Cerebellar nuclear complex (tissue), 1 donor: ENCODE measurements around the gene ULK1.

Experiments
- DNase-seq, 2 experiments: peaks; one replicate each; lab custom pipeline; 2025; lab: John Stamatoyannopoulos, UW

ULK1 gene

GRCh38 chr12:131920157-131920508 lies 25.7 kb downstream of the ULK1 start:
- DNase-seq = no peak

GRCh38 chr12:131920902-131921840 lies 26.7 kb downstream of the ULK1 start:
- DNase-seq = no peak

DNA sequence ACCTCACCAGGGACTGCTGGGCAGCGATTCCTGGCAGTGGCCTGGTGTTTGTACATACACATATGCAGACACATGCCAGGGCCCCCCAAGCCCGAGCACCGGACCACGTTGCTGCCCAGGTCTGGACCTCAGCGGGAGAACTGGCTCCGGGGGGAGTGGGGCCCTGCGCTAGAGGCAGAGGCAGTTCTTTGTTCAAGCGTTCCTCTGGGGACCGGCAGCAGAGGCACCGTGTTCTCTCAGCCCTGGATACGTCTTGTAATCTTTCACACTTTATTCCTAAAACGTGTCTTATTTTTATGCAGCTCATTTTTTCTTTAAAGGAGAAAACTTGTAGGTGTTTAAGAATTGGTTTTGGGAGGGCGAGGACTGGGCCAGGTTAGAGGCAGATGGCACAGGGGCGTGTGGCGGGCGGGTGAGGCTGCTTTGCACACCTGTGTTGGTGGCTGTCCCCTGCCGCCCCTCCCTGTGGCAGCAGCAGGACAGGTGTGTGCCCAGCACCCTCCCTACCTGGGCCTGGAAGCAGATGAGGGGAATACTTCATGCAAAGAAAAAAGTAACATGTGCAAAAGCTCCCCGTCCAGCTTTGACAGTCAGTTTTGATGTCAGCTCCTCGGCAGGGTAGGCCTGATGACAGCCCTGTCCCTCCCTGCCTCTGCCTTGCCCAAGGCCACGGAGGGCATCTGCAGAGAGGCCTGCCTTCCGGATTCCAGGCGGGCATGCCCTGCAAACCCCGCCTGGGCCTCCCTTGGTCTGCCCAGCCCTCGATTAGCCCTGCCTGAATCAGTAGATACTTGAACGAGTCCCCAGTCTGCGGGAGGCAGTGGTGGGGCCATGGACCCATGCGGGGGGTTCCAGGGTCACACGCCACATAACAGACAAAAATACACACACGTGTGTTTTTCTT lies 27.7 kb downstream of the ULK1 start:
- DNase-seq = no peak

DNA sequence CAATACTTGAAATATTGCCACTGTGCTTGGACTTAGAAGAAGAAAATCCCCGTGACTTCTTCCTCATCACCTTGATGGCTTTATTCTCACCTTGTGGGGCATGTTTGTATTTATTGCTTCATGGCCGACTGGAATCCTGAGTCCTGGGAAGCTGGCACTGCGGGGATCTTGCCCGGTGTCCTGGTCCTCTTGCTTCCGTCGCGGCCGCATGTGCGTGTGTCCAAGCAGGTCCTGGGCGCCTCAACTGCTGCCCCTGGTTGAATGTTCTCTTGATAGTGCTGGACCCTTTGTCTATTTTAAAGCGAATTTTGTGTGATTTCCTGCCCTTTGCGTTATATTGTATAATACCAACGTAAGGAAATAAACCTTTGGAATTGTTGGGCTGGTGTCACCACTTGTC lies 28.4 kb downstream of the ULK1 start:
- DNase-seq = no peak

GRCh38 chr12:131923260-131923659 lies 28.8 kb downstream of the ULK1 start:
- no peak for DNase-seq

GRCh38 chr12:131927110-131928079 lies 33.0 kb downstream of the ULK1 start:
- no peak for DNase-seq

- DNase-seq = no peak
Measured at GRCh38 chr12:131928080-131928710, 33.8 kb downstream of the ULK1 start.

- DNase-seq = peak; percentile 28 to 84
Measured at GRCh38 chr12:131928711-131929580, 34.5 kb downstream of the ULK1 start, which contains the start of gene PUS1. PUS1 (plus strand) TSS chr12:131929276; CDS start chr12:131929723, 447 bp downstream.

DNA sequence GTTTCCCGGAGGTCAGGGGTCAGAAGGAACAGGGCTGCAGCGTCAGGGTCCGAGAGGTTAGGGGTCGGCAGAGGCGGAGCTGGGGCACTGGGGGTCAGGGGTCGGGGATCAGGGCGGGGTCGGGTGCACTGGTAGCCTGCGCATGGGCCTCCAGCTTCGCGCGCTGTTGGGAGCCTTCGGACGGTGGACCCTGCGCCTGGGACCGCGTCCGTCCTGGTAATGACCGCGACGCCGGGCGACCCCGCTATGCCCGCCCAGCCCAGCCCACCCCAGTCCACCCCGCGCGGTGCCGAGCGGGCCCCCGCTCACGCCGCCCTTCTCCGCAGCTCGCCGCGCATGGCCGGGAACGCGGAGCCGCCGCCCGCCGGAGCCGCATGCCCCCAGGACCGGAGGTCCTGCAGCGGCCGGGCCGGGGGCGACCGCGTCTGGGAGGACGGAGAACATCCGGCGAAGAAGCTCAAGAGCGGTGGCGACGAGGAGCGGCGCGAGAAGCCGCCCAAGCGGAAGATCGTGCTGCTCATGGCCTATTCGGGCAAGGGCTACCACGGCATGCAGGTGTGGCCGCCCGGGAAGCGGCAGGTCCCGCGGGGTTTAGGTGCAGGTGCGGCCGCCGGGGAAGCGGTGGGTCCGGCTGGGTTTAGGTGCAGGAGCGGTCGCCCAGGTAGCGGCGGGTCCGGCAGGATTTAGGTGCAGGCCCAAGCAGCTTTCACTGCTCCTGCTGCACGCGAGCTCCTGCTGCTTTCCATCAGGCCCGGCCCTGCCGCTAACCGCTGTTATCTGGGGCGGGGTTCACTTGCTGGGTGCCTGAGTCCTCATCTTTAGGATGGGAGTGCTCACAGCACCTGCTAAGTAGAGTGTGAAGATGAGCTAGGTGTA lies 35.4 kb downstream of the ULK1 start:
- DNase-seq = no peak

GRCh38 chr12:131930510-131930909 lies 36.1 kb downstream of the ULK1 start:
- no peak for DNase-seq

DNA sequence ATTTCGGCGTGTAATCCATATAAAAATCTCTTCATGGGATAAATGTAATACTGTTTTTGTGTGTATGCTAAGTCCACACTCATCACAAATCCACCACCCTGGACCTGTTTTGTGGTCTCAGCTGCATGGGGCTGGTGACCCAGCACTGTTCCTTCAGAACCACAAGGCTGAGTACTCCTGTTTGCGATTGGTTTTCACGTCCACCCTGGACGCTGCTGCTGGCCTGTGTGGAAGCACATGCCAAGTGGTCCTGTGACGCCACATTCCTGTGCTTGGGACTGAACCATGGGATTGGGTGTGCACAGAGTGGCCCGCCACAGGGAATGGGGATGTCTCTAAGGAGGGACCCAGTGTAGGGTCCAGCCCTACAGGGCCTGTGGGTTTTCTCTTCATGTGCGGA lies 39.0 kb downstream of the ULK1 start:
- no peak for DNase-seq

GRCh38 chr12:131934535-131934934 lies 40.1 kb downstream of the ULK1 start:
- DNase-seq = no peak

- no peak for DNase-seq
Measured at GRCh38 chr12:131938082-131938481, 43.7 kb downstream of the ULK1 start.

- no peak for DNase-seq
Measured at GRCh38 chr12:131939007-131939406, 44.6 kb downstream of the ULK1 start.

- no peak for DNase-seq
Measured at GRCh38 chr12:131940141-131940547, 45.7 kb downstream of the ULK1 start.

DNA sequence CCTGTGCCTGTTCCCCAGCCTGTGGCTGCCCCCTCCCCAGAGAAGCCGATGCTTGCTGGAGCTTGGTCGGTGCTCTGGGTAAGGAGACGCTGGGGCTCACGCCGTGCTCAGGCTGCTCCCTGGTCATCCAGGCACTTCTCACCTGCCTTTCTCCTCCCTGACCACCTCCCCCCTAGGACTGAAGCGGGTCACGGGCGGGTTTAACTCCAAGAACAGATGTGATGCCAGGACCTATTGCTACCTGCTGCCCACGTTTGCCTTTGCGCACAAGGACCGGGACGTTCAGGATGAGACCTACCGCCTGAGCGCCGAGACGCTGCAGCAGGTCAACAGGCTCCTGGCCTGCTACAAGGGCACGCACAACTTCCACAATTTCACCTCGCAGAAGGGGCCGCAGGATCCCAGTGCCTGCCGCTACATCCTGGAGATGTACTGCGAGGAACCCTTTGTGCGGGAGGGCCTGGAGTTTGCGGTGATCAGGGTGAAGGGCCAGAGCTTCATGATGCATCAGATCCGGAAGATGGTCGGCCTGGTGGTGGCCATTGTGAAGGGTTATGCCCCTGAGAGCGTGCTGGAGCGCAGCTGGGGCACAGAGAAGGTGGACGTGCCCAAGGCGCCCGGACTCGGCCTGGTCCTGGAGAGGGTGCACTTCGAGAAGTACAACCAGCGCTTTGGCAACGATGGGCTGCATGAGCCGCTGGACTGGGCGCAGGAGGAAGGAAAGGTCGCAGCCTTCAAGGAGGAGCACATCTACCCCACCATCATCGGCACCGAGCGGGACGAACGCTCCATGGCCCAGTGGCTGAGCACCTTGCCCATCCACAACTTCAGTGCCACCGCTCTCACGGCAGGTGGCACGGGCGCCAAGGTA lies 46.9 kb downstream of the ULK1 start:
- DNase-seq = no peak

- DNase-seq = no peak
Measured at GRCh38 chr12:131941987-131942341, 47.5 kb downstream of the ULK1 start.

DNA sequence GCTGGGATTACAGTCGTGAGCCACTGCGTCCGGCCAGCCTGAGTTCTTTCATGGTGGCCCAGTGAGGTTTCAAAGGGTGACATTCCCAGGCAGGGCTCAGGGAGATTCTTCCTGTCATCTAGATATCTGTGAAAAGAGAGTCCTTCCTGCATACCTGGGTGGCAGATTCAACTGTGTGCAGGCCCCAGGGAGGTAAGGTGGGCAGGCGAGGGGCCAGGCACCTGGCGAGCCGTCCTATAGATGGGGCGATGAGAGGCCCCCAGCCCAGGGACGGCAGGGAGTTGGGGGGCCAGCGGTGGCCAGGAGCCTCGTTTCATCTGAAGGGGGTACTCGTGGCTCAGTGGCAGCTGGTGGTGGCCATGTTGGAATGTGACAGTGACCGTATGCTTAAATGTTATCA lies 48.2 kb downstream of the ULK1 start:
- DNase-seq = no peak
